HG03342 (cell line): ENCODE data around the gene L3MBTL4.
"Not testable (repeated sequence)": the region's sequence is repeated elsewhere in the genome, so short reads cannot be mapped to it uniquely, and the experiment has no call there.

Experiments used
- ATAC-seq: cut with Tn5 transposase; IDR thresholded peaks from one replicate; pipeline ENCODE4 v1.9.1; 2021; ENCODE audit warnings: mild to moderate bottlenecking, moderate library complexity; ENCODE audit not compliant: unreplicated experiment

L3MBTL4 gene

GRCh38 chr18:6406910-6407470 lies 7.7 kb downstream of the L3MBTL4 start:
- ATAC-seq: no peak

DNA sequence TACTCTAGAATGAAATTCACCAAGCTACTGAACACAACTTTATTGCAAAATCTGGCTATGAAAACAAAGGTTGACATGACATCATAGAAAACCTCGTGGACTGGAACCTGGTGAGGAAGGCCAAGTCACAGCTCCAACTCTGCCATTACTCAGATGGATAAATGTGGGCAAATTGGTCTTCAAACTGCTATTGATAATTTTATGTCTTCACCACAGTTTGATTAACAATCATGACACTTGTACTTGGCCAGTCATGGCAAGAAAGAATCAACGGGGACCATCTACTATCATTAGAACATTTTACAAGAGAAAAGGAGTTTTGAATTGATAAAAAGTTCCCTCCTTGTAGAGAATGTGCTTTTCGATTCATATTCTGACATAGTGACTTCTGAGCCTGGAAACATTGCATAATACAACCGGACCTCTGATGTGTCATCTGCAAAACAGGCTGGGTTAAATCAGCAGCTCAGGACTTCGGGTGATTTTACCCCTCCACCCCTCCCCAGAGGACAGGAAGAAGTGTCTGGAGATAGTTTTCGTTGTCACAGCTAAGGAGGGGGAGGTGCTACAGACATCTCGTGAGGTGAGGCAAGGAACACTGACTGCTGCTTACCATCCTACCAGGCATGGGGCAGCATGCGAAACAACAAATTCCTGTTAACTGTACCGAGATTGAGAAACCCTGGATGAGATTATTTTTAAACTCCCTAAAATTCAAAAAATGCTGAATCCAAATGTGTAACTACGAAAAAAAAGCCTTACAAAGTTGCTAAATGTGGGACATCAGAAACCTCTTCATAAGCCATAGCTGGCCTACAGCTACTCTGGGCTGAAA lies 8.4 kb downstream of the L3MBTL4 start:
- no peak for ATAC-seq

DNA sequence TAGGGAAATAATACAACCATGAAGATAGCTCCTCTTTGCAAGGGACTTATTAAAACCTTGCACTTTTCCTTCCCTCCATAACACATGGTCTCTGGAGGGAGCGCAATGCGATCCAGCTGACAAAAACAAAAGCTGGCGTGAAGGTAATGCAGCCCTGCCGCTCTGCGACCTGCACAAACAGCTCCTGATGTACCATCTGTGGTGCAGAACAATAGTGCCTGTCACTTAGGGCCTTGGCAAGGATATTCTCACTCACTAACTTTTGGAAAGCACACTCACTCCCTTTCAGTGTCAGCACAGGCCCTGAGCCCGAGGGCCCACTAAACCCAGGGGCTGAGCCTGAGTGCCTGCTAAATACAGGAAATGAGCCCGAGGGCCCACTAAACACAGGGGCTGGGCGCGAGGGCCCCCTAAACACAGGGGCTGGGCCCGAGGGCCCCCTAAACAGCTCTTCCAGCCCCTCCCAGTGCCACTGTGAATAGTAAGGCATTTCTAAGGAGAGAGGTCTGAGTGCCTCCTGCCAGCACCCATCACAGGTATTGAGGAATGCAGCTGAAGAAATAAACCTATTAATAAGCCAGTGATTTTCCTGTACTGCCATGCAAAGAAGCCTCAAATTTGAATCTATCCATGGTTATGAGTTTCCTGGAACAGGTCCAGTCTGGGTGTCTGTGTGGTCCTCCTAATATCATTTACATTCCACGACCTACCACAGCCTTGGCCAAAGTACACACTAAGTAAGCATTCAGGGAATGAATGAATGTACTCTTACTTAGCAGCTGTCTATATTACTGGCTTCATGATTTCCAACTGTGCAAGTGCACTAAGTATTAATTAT lies 9.3 kb downstream of the L3MBTL4 start:
- no peak for ATAC-seq

GRCh38 chr18:6404834-6405233 lies 9.9 kb downstream of the L3MBTL4 start:
- ATAC-seq: no peak

DNA sequence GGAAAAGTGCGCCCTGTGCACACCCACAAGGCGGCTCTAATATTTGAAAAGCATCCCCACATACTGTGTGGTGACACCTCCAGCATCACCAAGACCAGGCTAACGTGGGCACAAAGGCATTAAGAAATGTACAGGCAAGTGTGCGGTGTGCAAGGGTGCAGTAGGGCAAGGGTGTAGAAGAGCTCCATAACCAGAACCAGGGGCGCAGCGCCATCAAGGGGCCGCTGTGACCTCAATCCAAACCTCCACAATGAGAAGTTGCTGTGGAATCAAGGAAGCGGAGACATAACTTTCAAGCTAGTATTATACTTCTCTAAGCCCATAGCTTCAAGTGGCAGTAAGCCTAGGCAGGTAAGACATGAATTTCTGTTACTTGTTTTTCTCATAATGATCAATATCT lies 13.0 kb downstream of the L3MBTL4 start:
- no peak for ATAC-seq

GRCh38 chr18:6399776-6400175 lies 14.9 kb downstream of the L3MBTL4 start:
- no peak for ATAC-seq

- no peak for ATAC-seq
Observed at GRCh38 chr18:6397931-6398566, 16.7 kb downstream of the L3MBTL4 start.

GRCh38 chr18:6396847-6397246 lies 17.9 kb downstream of the L3MBTL4 start:
- ATAC-seq: no peak

DNA sequence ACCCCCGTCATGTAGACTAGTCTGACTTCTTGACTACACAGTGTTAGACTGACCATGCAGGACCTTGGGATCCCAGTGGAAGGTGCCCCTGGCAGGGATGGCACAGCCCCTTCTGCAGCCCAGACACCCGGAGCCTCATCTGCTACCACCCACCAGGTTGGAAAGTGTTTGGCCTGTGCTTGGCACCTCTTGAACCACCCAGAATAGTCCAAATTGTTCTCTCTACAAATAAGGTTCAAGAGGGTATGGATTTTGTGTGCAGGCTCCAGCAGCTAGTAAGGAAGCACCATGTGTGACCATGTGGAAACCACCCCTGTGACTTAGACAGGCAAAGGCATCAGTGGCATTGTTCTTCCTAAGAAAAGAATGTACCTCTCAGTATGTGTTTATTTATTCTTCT lies 18.4 kb downstream of the L3MBTL4 start:
- ATAC-seq: no peak

- ATAC-seq: no peak
Observed at GRCh38 chr18:6389005-6389404, 25.7 kb downstream of the L3MBTL4 start.

- ATAC-seq: no peak
Observed at GRCh38 chr18:6382963-6383362, 31.7 kb downstream of the L3MBTL4 start.

DNA sequence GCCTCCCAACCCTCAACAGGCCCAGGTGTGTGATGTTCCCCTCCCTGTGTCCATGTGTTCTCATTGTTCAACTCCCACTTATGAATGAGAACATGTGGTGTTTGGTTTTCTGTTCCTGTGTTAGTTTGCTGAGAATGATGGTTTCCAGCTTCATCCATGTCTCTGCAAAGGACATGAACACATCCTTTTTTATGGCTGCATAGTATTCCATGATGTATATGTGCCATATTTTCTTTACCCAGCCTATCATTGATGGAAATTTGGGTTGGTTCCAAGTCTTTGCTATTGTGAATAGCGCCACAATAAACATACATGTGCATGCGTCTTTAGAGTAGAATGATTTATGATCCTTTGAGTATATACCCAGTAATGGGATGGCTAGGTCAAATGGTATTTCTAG lies 37.2 kb downstream of the L3MBTL4 start:
- ATAC-seq: not testable (repeated sequence)

GRCh38 chr18:6376433-6377229 lies 38.1 kb downstream of the L3MBTL4 start:
- no peak for ATAC-seq

DNA sequence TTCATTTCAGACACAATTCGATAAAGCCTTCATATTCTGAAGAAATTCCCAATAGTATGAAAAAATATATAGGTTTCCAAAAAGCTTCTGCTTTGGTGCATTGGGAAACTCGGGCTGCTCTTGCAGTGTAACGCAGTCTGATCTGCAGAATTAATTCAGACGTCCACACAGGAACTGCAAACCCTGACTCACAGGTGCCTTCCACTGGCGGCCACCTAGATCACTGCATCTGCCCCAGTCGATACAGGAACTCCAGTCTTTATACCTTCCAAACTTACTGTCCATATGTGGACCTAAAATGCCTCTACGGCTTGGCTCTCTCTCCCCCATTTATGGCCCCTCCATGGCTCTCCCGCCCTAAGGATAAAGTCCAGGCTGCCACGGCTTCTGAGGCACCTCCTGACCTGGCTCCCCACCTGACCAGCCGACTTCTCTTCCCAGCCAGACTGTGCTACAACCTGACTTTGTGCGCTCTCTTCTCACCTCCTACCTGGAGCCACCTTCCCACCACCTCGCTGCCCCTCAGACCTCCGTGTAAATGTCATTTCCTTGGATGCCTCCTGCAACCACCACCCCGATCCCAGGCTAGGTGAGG lies 39.7 kb downstream of the L3MBTL4 start:
- ATAC-seq: no peak

- ATAC-seq: no peak
Observed at GRCh38 chr18:6374340-6374739, 40.4 kb downstream of the L3MBTL4 start.

GRCh38 chr18:6373187-6373586 lies 41.5 kb downstream of the L3MBTL4 start:
- no peak for ATAC-seq

- no peak for ATAC-seq
Observed at GRCh38 chr18:6370886-6371635, 43.6 kb downstream of the L3MBTL4 start.

DNA sequence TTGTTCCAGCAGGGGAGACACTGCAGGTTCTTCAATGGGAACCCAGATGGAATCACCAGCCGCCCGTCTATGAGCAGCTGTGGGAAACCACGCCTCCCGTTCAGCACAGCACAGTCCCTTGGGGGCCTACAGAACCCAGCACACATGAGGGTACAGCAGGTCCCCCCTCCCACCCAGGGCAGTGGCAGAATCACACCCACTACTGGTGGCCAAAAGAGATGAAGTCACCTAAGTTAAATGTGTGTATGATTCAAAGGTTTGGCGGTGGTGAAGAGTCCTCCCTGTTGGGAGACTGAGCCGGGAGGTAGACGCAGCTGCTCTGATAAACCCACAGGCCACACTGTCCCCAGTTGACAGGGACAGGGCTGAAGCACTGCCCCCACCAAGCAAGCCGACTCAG lies 44.3 kb downstream of the L3MBTL4 start:
- ATAC-seq: no peak

DNA sequence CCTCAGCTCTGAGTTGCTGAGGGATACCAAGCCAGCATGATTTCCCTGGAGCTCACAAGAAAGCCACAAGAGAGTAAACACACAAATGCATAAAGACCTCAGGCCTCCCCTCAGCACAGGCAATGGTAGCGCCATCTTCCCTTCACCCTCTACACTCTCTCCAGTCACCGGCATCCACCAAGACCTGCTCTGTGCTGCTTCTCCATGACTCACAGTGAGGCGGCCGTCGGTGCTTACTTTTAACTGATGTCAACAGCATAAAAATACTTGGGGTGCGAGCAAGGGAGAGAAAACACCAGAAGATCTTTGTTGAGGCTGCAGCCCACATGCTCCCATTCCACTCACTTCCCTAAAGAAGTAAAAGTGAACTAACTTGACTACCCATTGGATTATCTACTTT lies 46.7 kb downstream of the L3MBTL4 start:
- no peak for ATAC-seq
